Stimulated activated CD4-positive, alpha-beta T cell treated with anti-CD3 and anti-CD28 coated beads, TNF-alpha, amount 100 ng/mL, for 24 hours (primary cell): ENCODE results near the gene XYLB.

Source experiments
- DNase-seq, 3 experiments: peaks; one replicate each; pipeline ENCODE4 v3.0.0-alpha.2; 2020; ENCODE audit warnings: low read depth in 3 of 3

XYLB gene

DNA sequence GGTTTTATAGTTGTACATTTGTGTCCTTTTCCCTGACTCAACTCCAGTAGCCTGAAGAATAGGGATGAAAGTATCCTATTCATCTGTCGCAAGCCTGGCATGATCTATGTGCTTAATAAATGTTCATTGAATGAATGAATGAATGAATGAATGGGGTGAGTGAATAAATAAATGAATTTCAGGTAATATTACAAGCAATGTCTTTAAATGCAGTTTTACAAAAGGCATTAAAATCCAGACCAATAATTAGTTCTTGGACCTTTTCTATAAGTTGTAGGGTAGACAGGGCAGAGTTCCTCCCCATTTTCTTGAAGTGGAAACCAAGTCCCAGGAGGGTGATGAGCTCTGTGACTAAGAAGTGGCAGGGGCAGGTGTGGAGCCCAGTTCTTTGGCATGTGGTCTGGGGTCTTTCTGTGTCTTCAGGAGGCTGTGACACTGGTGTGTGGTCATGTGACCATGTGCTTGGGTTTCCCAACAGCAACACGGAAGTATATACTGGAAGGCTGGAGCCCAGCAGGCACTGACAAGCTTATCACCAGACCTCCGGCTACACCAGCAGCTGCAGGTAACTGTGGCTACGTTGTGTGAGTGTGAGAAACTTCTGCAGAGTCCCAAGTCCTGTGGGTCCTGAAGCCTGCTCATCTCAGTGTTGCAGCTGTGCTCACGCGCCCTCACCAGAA, 18.3 kb downstream of the XYLB start:
- DNase-seq, result no peak

DNA sequence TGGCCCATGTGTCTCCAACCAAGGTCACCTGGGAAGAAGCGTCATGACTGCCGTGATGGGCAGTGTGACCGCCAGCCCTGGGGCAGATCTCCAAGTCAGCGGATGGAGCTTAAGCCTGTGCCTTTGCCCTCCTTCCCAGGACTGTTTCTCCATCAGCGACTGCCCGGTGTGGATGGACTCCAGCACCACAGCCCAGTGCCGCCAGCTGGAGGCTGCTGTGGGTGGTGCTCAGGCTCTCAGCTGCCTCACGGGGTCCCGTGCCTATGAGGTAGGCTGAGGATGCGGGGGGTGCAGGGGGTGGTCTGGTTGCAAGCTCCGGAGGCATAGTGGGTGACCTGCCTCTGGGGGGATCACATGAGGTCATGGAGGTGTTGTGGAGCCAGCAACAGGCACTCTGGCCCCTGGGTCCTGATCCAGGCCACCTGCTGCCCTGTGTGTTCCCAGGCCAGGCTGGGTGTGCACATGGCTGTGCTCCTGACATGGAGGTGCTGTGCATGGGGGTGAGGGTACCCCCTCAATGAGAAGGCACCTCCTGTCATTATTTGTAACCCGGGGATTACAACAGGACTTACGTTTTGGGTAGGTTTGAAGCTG, 19.0 kb downstream of the XYLB start:
- DNase-seq, result no peak

DNA sequence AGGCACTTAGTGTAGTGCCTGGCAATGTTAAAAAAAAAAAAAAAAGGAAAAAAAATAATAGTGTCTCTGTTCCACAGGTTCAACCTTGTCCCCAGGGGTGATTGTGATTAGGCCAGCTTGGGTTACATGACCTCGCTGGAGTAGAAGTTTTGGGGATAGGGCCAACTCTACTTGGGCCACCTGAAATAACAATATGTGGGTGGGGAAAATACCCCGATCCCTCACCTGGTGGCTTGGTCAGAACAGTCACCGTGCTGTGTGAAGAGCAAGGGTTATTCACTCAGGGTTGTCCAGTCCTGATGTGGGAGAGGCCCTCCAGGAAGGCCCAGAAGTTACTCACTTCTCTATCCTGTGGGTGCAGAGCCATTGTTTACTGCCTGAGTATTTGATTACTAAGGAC, 19.5 kb downstream of the XYLB start:
- DNase-seq, result no peak

DNA sequence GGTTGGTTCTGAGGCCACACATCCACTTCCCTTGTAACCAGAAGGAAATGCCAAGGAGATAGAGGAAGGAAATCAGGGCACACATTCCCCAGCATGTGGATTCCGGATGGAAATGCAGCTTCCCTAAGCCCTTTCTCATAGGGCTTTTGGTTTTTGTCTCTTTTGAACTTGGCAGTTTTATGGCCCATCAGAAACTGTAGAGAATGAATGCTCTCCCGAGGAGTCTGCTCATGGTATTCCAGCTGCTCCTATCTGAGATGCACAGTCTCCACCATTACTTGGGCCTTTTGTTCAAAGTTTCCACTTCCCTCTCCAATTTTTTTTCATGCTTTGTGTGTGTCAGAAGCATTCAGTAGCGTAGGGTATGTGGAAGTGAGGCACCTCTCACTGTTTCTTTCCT, 21.2 kb downstream of the XYLB start:
- DNase-seq, result no peak

DNA sequence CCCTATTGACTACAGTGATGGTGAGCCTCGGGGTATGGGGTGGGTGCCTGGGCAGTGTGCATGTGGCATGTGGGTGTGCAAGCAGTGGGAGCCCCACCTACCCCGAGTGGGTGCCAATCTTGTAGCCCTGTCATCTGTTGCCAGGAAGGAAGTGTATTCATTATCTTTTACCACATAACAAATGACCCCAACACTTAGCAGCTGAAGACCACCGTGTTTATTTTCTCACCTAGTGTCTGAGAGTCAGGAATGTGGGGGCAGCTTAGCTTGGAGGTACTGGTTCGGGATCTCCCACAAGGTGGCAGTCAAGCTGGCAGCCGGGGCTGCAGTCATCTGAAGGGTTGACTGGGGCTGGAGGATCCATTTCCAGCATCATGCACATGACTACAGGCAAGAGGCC, 21.7 kb downstream of the XYLB start:
- DNase-seq, result no peak

DNA sequence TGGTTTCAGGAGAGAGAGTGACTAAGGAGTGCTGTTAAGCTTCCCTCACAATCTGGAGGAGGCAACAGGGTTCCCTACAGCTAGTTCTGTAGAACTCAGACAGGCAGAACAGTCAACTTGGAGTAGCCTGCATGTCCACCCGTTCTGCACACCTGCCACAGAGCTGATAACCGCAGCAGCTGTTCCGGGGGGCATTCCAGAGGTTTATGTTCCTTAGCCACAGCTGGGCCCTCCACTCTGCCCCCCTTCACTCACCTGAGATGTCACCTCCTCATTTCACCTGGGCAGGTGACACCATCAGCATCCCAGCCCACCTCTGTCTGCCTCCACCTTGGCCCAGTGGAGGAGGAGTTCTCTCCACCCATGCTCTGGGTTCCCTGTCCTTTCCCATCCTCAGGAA, 22.6 kb downstream of the XYLB start:
- DNase-seq, result no peak

DNA sequence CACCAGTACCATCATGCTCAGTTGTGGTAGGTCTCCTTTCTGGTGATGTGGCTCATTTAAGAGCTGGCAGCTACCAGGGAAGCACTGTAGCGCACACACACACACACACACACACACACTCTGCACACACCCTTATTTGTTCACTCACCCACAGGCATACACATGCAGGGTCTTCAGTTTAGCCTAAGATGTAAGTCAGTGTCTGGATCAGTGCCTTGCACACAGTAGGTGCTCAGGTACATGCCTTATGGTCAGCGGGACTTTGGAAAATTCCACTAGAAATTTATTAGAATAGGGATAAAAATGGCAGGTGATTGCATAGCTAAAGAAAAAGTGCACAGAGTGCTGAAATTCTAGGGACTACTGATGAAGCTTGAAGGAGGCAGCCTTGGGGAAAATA, 23.6 kb downstream of the XYLB start:
- no peak for DNase-seq

DNA sequence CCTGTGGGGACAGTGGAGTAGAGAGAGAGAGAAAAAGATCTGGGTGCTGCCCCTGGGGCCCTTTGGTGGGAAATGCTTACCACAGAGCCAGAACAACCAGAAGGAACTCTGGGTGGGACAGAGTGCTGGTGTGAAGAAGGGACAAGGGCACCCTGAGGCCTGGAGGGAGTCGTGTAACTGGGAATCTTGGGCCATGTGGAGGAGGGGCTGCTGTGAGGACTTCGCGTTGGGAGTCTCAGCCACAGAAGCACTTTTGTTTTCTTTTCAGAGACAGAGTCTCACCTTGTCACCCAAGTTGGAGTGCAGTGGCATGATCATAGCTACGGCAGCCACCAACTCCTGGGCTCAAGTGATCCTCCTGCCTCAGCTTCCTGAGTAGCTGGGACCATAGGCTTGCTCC, 24.3 kb downstream of the XYLB start:
- DNase-seq, result no peak

DNA sequence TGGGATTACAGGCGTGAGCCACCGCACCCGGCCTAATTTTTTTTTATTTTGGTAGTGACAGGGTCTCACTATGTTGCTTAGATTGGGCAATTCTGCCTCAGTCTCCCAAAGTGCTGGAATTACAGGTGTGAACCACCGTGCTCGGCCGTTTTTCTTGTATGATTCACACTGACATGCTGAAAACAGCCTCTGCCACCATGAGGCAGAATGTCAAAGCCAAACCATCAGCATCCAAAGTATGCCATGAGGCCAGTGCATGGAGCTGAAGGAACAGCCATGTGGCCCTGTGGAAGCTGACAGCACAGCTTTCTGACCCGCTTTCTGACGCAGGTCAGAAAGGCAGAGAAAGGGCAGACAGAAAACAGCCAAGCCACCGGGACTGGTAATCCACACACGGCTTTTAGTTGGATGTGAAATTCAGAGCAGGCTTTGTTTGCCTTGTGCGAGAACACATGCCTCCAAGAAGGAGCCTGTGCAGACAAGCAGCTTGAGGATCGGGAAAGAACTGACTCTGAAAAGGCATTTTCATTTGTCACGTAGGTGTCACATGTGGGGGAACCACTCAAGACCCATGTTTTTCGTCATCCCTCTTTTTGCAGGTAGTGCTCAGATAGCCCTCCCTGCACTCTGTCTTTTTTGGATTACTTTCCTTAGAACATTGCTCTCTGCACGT, 25.1 kb downstream of the XYLB start:
- no peak for DNase-seq

DNA sequence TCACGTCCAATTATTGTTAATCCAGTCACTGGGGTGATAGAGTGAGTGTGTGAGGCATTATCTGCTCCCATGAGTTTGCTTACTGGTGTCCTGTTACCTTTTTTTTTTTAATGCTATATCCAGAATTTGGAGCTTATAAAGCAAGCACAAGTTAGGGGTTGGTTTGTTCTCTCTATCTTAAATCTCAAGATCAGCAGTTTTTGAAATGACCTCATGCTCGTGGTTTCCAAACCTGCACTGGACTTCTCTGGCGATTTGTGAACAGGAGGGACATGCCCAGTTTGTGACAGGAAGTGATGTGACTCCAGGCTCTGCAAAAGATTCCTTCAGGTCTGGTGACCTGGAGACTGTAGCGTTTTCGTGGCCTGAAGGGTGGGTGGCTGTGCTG, 25.6 kb downstream of the XYLB start:
- DNase-seq, result no peak

DNA sequence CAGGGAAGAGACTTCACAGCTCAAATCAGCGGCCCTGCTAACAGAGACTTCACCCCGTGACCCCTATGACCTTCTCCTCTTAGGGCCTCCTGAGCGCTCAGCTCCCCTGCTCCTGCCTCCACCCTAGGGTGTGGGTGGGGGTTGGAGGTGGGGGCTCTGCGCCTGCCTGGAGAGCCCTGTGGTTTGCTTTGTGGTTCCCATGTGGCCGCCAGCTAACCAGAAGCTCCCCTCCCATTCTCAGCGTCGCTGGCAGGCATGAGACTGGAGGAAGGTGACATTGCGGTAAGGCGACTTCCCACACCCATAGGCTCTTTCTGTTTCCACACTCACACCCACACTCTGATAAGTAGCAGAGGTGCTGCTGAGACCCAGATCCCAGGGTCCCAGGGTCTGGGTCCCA, 27.6 kb downstream of the XYLB start:
- DNase-seq, result peak in 1 of 3 experiments; percentile 48

DNA sequence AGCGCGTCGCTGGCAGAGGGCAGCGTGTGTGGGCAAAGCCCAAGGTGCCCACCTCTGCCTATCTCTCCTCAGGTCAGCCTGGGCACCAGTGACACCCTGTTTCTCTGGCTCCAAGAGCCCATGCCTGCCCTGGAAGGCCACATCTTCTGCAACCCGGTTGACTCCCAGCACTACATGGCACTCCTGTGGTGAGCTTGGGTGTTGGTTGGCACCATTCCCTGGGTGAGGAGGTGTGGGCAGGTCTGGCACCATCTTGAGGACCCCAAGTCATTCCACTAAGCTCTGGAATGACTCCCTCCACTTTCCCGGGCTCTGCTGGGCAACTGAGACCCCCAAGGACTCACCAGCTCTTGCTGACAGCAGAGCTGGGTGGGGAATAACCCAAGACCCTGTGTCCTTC, 28.5 kb downstream of the XYLB start:
- no peak for DNase-seq

DNA sequence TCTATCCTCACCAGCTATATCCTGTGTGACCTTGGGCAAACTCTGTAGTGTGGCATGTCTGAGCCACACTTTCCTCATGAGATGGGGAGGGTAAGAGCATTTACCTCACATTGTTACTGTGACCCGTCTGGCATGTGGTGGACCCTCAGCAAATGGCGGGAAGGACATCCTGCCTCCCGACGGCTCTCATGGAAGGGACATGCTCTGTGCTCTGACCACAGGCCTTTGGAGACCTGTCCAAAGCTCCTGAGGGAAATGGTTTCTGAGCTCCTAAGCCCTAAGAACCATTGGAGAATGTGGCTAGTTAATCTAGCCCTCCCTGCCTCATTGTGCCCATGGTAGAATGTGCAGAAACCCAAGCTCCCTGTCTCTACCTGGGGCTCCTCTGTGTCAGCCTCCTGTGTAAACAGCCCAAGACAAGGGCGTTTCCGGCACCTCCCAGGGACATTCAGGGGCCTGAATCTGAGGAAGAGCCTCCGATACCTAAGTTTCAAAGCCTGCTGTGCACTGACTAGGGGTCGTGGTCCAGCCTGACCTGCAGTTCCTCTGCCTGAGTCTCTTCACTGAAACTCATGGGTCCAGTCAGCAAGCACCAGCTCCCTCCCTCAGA, 29.0 kb downstream of the XYLB start:
- no peak for DNase-seq

DNA sequence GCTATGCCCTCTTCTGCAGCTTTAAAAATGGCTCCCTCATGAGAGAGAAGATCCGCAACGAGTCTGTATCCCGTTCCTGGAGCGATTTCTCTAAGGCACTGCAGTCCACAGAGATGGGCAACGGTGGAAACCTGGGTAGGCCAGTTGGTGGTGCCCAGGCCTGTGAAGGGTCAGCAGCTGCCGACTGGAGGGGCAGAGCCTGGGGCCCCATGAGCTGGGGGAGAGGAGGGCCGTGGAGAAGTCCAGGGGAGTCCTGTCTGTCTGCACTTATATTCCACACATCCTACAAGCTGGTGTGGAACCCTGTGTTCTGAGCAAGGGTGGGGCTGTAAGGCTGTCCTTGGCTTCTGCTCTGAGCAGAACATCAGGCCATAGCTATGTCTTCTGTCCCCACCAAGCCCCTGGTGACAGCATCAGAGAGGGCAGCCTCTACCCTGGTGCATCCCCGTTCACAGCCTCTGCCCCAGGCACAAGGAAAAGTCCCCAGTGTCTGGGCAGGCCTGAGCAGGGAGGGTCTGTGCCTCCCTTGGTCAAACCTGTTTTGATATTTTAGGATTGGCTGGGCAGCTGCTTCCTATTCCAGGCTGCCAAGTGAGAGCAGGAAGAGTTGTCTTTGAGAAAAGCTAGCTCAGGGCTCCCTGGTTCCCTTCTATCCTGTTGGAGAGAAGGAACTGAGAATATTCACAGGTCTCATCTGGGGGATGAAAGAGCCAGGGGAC, 29.7 kb downstream of the XYLB start:
- no peak for DNase-seq

DNA sequence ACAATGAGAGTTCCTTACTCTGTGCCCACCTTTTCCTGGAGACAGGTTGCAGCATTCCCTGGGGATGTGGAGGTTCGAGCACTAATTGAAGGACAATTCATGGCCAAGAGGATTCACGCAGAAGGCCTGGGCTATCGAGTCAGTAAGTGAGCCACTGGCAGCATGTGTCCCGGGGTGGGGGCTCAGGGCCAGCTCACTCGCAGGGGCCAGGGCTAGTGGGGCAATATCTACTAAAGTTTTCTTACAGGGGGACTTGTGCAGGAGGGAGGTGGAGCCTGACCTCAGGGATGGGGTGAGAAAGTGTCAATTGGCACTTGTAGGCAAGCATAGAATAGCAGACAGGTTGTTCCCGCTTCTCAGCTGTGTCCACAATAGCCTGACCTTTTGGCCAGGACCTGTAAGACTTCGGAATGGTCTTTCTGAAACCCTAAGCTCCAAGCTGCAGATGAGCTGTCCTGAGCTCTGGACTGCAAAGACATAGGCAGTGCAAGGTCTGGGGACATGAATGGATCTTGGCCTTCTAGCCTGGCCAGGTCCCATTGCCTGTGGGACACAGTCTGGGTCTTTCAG, 32.7 kb downstream of the XYLB start:
- DNase-seq, result no peak

DNA sequence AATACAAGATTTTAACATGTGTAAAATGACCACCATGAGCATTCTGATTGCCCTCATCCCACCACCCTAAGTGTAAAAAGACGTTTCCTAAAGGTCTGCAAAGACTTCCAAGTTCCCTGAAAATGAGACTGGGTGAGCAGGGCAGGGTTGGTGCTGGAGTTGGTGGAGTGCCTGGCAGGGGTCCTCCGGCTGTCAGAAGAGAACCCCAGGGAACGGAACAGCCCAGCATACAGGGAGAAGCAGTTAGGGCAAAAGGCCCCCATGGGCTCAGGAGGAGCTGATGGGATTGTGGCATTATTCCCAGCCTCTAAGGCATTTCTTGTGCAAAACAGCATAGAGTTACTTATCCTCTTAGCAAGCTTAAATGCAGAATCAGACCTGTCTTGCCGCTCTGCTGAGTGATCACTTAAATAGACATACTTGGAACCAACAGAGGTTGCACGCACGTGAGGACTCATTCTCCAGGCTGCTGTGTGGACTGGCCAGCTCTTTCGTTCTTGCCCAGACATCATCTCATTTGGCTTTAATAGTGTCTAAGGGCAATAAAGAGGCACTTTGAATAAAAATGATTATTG, 36.0 kb downstream of the XYLB start:
- no peak for DNase-seq

DNA sequence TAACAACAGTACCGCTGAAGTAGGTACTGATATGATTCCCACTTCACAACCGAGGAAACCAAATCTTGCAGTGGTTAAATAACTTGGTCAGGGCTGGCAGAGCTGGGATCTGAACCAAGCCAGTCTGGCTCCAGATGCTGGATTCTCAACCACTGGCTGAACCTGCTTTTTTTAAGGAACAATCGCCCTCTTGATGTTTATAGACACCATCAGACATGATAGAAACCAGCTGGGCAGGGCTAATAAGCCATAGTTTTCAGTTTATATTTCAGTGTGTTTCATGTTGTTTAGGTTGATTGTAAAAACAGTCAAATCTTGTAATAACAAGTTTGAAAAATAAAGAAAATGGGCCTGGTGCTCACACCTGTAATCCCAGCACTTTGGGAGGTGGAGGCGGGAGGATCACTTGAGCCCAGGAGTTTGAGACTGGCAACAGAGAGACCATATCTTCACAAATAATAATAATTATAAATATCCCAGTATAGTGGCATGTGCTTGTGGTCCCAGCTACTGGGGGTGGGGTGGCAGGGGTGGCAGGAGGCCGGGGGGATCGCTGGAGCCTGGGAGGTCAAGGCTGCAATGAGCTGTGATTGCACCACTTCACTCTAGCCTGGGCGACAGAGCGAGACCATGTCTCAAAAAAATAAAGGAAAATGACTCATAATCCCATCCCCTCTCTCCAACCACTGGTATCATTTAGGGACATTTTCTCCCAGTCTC, 36.7 kb downstream of the XYLB start:
- DNase-seq, result no peak

DNA sequence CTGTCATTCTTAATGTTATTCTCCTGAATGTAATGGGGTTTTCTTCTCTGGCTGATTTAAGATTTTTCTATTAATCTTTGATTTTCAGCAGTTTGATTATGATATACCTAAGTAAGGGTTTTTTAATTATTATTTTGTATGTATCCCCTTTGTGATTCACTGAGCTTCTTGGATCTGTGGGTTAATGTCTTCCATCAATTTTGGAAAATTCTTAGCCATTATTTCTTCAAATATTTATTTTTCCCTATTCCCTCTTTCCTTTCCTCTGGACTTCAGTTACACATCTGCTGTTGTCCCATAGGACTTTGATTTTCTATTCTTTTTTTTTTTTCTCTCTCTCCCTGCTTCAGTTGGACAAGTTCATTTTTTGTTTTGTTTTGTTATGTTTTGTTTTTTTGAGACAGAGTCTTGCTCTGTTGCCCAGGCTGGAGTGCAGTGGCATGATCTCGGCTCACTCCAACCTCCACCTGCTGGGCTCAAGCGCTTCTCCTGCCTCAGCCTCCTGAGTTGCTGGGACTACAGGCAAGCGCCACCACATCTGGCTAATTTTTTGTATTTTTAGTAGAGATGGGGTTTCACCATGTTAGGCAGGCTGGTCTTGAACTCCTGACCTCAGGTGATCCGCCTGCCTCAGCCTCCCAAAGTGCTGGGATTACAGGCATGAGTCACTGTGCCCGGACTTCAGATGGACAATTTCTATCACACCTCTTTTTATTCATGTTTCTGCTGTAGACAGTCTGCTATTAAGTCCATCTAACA, 40.6 kb downstream of the XYLB start:
- DNase-seq, result no peak

DNA sequence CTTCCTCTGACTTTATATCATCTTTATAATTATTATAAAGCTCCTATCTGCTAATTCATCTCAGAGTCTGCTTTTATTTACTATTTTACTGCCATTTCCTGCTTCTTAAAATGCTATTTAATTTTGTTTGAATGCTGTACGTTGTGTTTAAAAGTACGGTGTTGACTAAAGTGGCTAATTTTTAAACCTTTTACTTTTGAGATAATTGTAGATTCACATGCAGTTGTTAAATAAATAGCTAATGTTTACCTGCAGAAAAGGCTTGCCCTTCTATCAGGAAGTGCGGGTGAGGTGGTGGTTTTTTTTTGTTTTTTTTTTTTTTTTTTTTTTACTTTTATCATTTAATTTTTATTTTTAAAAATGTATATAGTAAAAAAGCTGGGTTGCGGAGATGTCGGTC, 41.3 kb downstream of the XYLB start:
- no peak for DNase-seq

DNA sequence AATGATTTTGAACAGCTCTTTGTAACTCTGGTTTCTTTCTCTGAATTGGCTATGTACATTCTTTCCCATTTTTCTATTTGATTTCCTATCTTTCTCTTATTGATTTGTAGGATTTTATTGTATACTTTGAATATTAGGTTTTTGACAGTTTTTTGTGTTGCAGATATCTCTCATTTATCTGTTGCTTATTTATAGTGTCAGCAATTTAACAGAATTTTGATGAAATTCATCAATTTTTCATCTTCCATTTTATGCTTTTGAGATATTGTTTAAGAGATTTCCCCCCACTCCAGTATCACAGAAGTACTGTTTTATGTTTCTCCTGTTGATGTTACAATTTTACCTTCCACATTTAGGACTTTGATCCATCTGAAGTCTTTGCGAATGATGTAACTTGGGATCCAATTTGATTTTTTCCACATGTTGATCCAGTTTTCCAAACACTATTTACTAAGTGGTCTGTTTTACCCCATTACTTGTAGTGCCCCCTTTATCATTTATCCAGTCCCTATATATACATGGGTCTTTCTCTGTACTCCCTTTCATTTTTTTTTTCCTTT, 46.1 kb downstream of the XYLB start:
- no peak for DNase-seq
